IMR-90 (cell line): ENCODE data around the gene BTF3L4. TPM values are rescaled to one million over a fixed set of nuclear protein-coding genes. Genes with fewer than 3 reads are reported as not detected.

ENCODE experiments used
- ATAC-seq: fragments of 200-7000 bp; cut with Tn5 transposase; 2 replicates; pipeline ENCODE4 v1.9.1; 2020; ENCODE audit warnings: low read depth, mild to moderate bottlenecking, moderate library complexity
- BruUV-seq: library from RNA; stranded (reverse); fragments of 400-500 nt; replicated peaks from 2 replicates; lab custom pipeline; 2021; lab: Mats Ljungman, UMichigan
- CTCF ChIA-PET: fragments of 300-600 bp; formaldehyde crosslinking; extraction: SDS; loops from one replicate; lab custom pipeline; 2021; ENCODE audit warnings: antibody characterized with exemption; lab: Yijun Ruan, JAX
- POLR2A ChIA-PET: fragments of 300-600 bp; sonication (Branson Sonifier 250); formaldehyde crosslinking; loops from one replicate; lab custom pipeline; 2022; ENCODE audit warnings: antibody characterized with exemption; ENCODE audit not compliant: unreplicated experiment; lab: Charles Lee
- DNase-seq: peaks from one replicate; pipeline ENCODE4 v3.0.0; 2013
- H2AFZ ChIP-seq: replicated peaks from 2 replicates; pipeline ENCODE3; 2013; ENCODE audit warnings: low read length, mild to moderate bottlenecking; ENCODE audit not compliant: poor library complexity
- H2AK5ac ChIP-seq: 2 replicates; pipeline ENCODE4 v1.6.1; 2013; ENCODE audit warnings: low read depth, low read length, inconsistent platforms
- H2AK9ac ChIP-seq: replicated peaks from 2 replicates; pipeline ENCODE3; 2013; ENCODE audit warnings: mild to moderate bottlenecking, low read depth, low read length, moderate library complexity; ENCODE audit not compliant: poor library complexity
- H2BK120ac ChIP-seq: 2 replicates; pipeline ENCODE4 v1.6.1; 2013; ENCODE audit warnings: low read depth, low read length, inconsistent platforms
- H2BK15ac ChIP-seq: 3 replicates; pipeline ENCODE4 v1.6.1; 2013; ENCODE audit warnings: low read depth, low read length, inconsistent platforms
- H2BK20ac ChIP-seq: 2 replicates; pipeline ENCODE4 v1.6.1; 2013; ENCODE audit warnings: low read depth, mild to moderate bottlenecking, inconsistent platforms, low read length, moderate library complexity
- H2BK5ac ChIP-seq: 2 replicates; pipeline ENCODE4 v1.6.1; 2013; ENCODE audit warnings: mild to moderate bottlenecking, low read depth, low read length, inconsistent platforms; ENCODE audit not compliant: poor library complexity, severe bottlenecking
- H3K14ac ChIP-seq: replicated peaks from 2 replicates; pipeline ENCODE4 v1.6.1; 2013; ENCODE audit warnings: low read depth, low read length, inconsistent platforms
- H3K18ac ChIP-seq: 2 replicates; pipeline ENCODE4 v1.6.1; 2013; ENCODE audit warnings: low read depth, low read length, control low read depth
- H3K23ac ChIP-seq: 2 replicates; pipeline ENCODE4 v1.6.1; 2013; ENCODE audit warnings: low read depth, low read length, inconsistent platforms
- H3K27ac ChIP-seq: 2 replicates; pipeline ENCODE4 v1.5.1; 2013; ENCODE audit warnings: mild to moderate bottlenecking, control low read depth, low read length; ENCODE audit not compliant: insufficient read depth
- H3K27me3 ChIP-seq: 2 replicates; pipeline ENCODE4 v1.6.1; 2013; ENCODE audit warnings: low read length; ENCODE audit not compliant: control insufficient read depth, insufficient read depth
- H3K36me3 ChIP-seq: 2 replicates; pipeline ENCODE4 v1.6.1; 2013; ENCODE audit warnings: low read length, mixed read lengths; ENCODE audit not compliant: control insufficient read depth, insufficient read depth
- H3K4ac ChIP-seq: 2 replicates; pipeline ENCODE4 v1.6.1; 2013; ENCODE audit warnings: low read depth, low read length, inconsistent platforms
- H3K4me1 ChIP-seq: 2 replicates; pipeline ENCODE4 v1.6.1; 2013; ENCODE audit warnings: low read length, mixed read lengths; ENCODE audit not compliant: control insufficient read depth, insufficient read depth
- H3K4me2 ChIP-seq: 2 replicates; pipeline ENCODE4 v1.6.1; 2013; ENCODE audit warnings: low read depth, mild to moderate bottlenecking, control low read depth, low read length, moderate library complexity
- H3K4me3 ChIP-seq: 2 replicates; pipeline ENCODE4 v1.5.1; 2013; ENCODE audit warnings: low read depth, mild to moderate bottlenecking, control low read depth, low read length, moderate library complexity; ENCODE audit not compliant: insufficient read depth
- H3K56ac ChIP-seq: 2 replicates; pipeline ENCODE4 v1.6.1; 2013; ENCODE audit warnings: low read length, inconsistent platforms; ENCODE audit not compliant: insufficient read depth; ENCODE audit errors: extremely low read depth
- H3K79me1 ChIP-seq, 2 experiments: 2 replicates each; pipeline ENCODE4 v1.6.1; 2013; ENCODE audit warnings: low read length in 2 of 2, inconsistent platforms in 1 of 2, low read depth in 1 of 2
- H3K9ac ChIP-seq: 2 replicates; pipeline ENCODE4 v1.6.1; 2013; ENCODE audit warnings: low read depth, low read length, control low read depth
- H3K9me1 ChIP-seq: 2 replicates; pipeline ENCODE4 v1.6.1; 2013; ENCODE audit warnings: low read length, inconsistent platforms; ENCODE audit not compliant: insufficient read depth
- H3K9me3 ChIP-seq: 2 replicates; pipeline ENCODE4 v1.6.1; 2013; ENCODE audit warnings: low read length; ENCODE audit not compliant: control insufficient read depth, insufficient read depth
- H4K20me1 ChIP-seq: 2 replicates; pipeline ENCODE4 v1.6.1; 2013; ENCODE audit warnings: low read length, inconsistent platforms; ENCODE audit not compliant: insufficient read depth
- H4K5ac ChIP-seq: 2 replicates; pipeline ENCODE4 v1.6.1; 2013; ENCODE audit warnings: mild to moderate bottlenecking, low read depth, low read length, control low read depth
- H4K8ac ChIP-seq, 2 experiments: 2 replicates each; pipeline ENCODE4 v1.6.1; 2013; ENCODE audit warnings: low read depth in 2 of 2, low read length in 2 of 2, control low read depth in 1 of 2, inconsistent platforms in 1 of 2
- H4K91ac ChIP-seq: 2 replicates; pipeline ENCODE4 v1.6.1; 2013; ENCODE audit warnings: low read depth, low read length, inconsistent platforms; ENCODE audit not compliant: insufficient read depth
- BHLHE40 ChIP-seq: fragments of 150-350 bp; IDR thresholded peaks from 2 replicates; pipeline ENCODE4 v1.6.1; 2016; ENCODE audit warnings: mild to moderate bottlenecking, low read depth, low read length
- CEBPB ChIP-seq: IDR thresholded peaks from 2 replicates; pipeline ENCODE4 v1.6.1; 2012; ENCODE audit warnings: low read depth, low read length, improper control_type of control experiment
- CHD1 ChIP-seq: IDR thresholded peaks from 2 replicates; pipeline ENCODE4 v1.6.1; 2012; ENCODE audit warnings: low read depth, low read length, improper control_type of control experiment
- CTCF ChIP-seq: conservative IDR thresholded peaks from 2 replicates; pipeline ENCODE4 v1.5.1; 2012; ENCODE audit warnings: mild to moderate bottlenecking, low read depth, low read length, improper control_type of control experiment
- ELK1 ChIP-seq: fragments of 150-350 bp; IDR thresholded peaks from 2 replicates; pipeline ENCODE4 v1.6.1; 2016; ENCODE audit warnings: low read depth, mild to moderate bottlenecking, low read length, moderate library complexity, borderline replicate concordance
- FOS ChIP-seq: fragments of 150-350 bp; IDR thresholded peaks from 2 replicates; pipeline ENCODE4 v1.6.1; 2016; ENCODE audit warnings: low read depth, low read length
- MAFK ChIP-seq: IDR thresholded peaks from 2 replicates; pipeline ENCODE4 v1.6.1; 2012; ENCODE audit warnings: low read depth, low read length, improper control_type of control experiment
- MAZ ChIP-seq: IDR thresholded peaks from 2 replicates; pipeline ENCODE4 v1.6.1; 2012; ENCODE audit warnings: low read depth, mild to moderate bottlenecking, low read length, improper control_type of control experiment, moderate library complexity, borderline replicate concordance
- MXI1 ChIP-seq: IDR thresholded peaks from 2 replicates; pipeline ENCODE4 v1.6.1; 2012; ENCODE audit warnings: low read depth, mild to moderate bottlenecking, low read length, moderate library complexity, borderline replicate concordance
- NFE2L2 ChIP-seq: fragments of 150-350 bp; IDR thresholded peaks from 2 replicates; pipeline ENCODE4 v1.6.1; 2016; ENCODE audit warnings: low read depth, mild to moderate bottlenecking, low read length
- POLR2A ChIP-seq: IDR thresholded peaks from 2 replicates; pipeline ENCODE4 v1.6.1; 2012; ENCODE audit warnings: mild to moderate bottlenecking, low read depth, low read length
- RAD21 ChIP-seq: IDR thresholded peaks from 2 replicates; pipeline ENCODE4 v1.6.1; 2012; ENCODE audit warnings: low read length, improper control_type of control experiment
- RCOR1 ChIP-seq: IDR thresholded peaks from 2 replicates; pipeline ENCODE4 v1.6.1; 2012; ENCODE audit warnings: mild to moderate bottlenecking, low read length, improper control_type of control experiment; ENCODE audit not compliant: insufficient replicate concordance
- RFX5 ChIP-seq: IDR thresholded peaks from 2 replicates; pipeline ENCODE4 v1.8.0; 2012; ENCODE audit warnings: low read depth, mild to moderate bottlenecking, low read length, moderate library complexity
- SMC3 ChIP-seq: fragments of 150-350 bp; IDR thresholded peaks from 2 replicates; pipeline ENCODE4 v1.6.1; 2016; ENCODE audit warnings: low read depth, mild to moderate bottlenecking, antibody characterized with exemption, low read length, moderate library complexity
- USF2 ChIP-seq: fragments of 150-350 bp; IDR thresholded peaks from 2 replicates; pipeline ENCODE4 v1.6.1; 2017; ENCODE audit warnings: mild to moderate bottlenecking, antibody characterized with exemption, low read length, low read depth
- WGBS, 2 experiments: methylation state at CpG; one replicate each; pipeline versions ENCODE4 v1.1.5 to v1.1.7; 2013; ENCODE audit warnings: missing lambda C conversion rate in 2 of 2; ENCODE audit not compliant: insufficient read length in 1 of 2; ENCODE audit errors: extremely low coverage in 2 of 2; 5-methylcytosine and 5-hydroxymethylcytosine counted together
- dilution Hi-C: fragments of 300-500 bp; cut with HindIII; formaldehyde crosslinking; loops from one replicate; pipeline ENCODE4 v1.14.3; 2018; ENCODE audit warnings: low sequenced_read_pairs; ENCODE audit not compliant: unreplicated experiment
- in situ Hi-C: fragments of 300-500 bp; cut with MboI; formaldehyde crosslinking; loops from 3 replicates; pipeline ENCODE4 v1.14.3; 2019; ENCODE audit warnings: low sequenced_read_pairs, inconsistent platforms, mixed read lengths
- intact Hi-C: fragments of 100-400 bp; cut with micrococcal nuclease; formaldehyde crosslinking; loops from 2 replicates; pipeline ENCODE4 v1.10.0; 2022
- polyA plus RNA-seq, 3 experiments: library from polyadenylated mRNA; depleted of rRNA; stranded (reverse); fragments of >200 nt; gene quantifications; 2 replicates each; pipeline ENCODE4 v1.2.3, GENCODE V29; 2012; ENCODE audit warnings: low replicate concordance in 1 of 3
- total RNA-seq: library from RNA; depleted of rRNA; stranded (reverse); fragments of >200 nt; gene quantifications from 2 replicates; pipeline ENCODE4 v1.2.3, GENCODE V29; 2012

The BTF3L4 gene
- total and polyA plus RNA-seq, 2 of the 4 experiments (the other 2 are of a cell fraction) = 34.5 to 41.2 TPM

GRCh38 chr1:52080014-52080415, 23.9 kb downstream of the BTF3L4 start:
- ChIA-PET CTCF (interaction anchor here (1.0 kb wide), 1 partner anchor 10 kb away, joined by 3 read pairs; no protein-coding TSS in a partner anchor), POLR2A (no interaction called here)
- H3K27ac ChIP-seq = no peak overlapping the region
- H3K79me1 ChIP-seq = peaks cover 37 to 49% of the 10 kb centered on the region in 2 experiments; a peak in 3 of 4 replicates
- in situ Hi-C loops = no loop called here
- H3K4me2 ChIP-seq = no peak overlapping the region
- H2BK120ac ChIP-seq = no peak overlapping the region
- no peaks in the 10 kb centered on the region for H3K4me1 ChIP-seq
- no peak overlapping the region for H3K9ac ChIP-seq
- H2AK5ac ChIP-seq = no peak overlapping the region
- no peak overlapping the region for H2AK9ac ChIP-seq
- H3K36me3 ChIP-seq = peaks cover 10% of the 10 kb centered on the region
- ATAC-seq (no peak), DNase-seq (no peak)
- no peak overlapping the region for H3K4me3 ChIP-seq
- H2BK15ac ChIP-seq = no peak overlapping the region
- H3K23ac ChIP-seq = no peak overlapping the region
- no peak overlapping the region for H4K5ac ChIP-seq
- no peaks in the 10 kb centered on the region for H3K27me3 ChIP-seq
- no peak overlapping the region for H2BK20ac ChIP-seq
- no TSS peak for BruUV-seq
- no peak overlapping the region for H2AFZ ChIP-seq
- no peak overlapping the region for H4K91ac ChIP-seq
- TF ChIP-seq RAD21 = no peak
- no peak for TF ChIP-seq CTCF
- TF ChIP-seq USF2 = no peak
- TF ChIP-seq CHD1 = no peak
- no peak for TF ChIP-seq RFX5
- TF ChIP-seq CEBPB = no peak
- TF ChIP-seq BHLHE40 = no peak
- TF ChIP-seq FOS = no peak
- no peak for TF ChIP-seq NFE2L2
- no peak for TF ChIP-seq MXI1
- no peak for TF ChIP-seq RCOR1
- no peak for TF ChIP-seq SMC3
- no peak for TF ChIP-seq POLR2A
- TF ChIP-seq MAFK = no peak
- TF ChIP-seq ELK1 = no peak
- no peak for TF ChIP-seq MAZ
- peaks cover 5% of the 10 kb centered on the region for H3K9me1 ChIP-seq
- H3K4ac ChIP-seq = no peak overlapping the region
- no peak overlapping the region for H3K56ac ChIP-seq
- no peak overlapping the region for H4K8ac ChIP-seq
- WGBS, 2 experiments = no CpG with 5 or more reads among the region's 3 CpGs
- intact Hi-C loops = no loop called here
- no peak overlapping the region for H3K14ac ChIP-seq
- H2BK5ac ChIP-seq = no peak overlapping the region
- no peaks in the 10 kb centered on the region for H3K9me3 ChIP-seq
- H4K20me1 ChIP-seq = peaks cover 12% of the 10 kb centered on the region; the same call in 1 of the 2 replicates
- dilution Hi-C loops = no loop called here
- no peak overlapping the region for H3K18ac ChIP-seq
